ENCODE results near the gene TGFBRAP1. TPM values are rescaled to one million over a fixed set of nuclear protein-coding genes. Genes with fewer than 3 reads are reported as not detected.
A peak's percentile ranks its signal among the peaks of the same experiment; 100 is the strongest.

Gene TGFBRAP1
- total and polyA plus RNA-seq, 9 of the 15 experiments (the other 6 are each of a cell fraction or from before 2014, with no cell fraction given): 3.7 to 18.0 (median 11.0) TPM

- TF ChIP-seq L3MBTL2 (IDR thresholded peaks at IDR 0.05) (peak; percentile 62; the same call in 1 of the 2 replicates), MLLT1 (IDR thresholded peaks at IDR 0.05) (peak in 1 of 2 experiments; percentile 94; a peak in 2 of 4 replicates), ZBTB26 (CRISPR knock-in tag; IDR thresholded peaks at IDR 0.05) (0 out of 2 replicates have a peak, but pooled peaks have one; percentile 37), FOS (IDR thresholded peaks at IDR 0.05; ENCODE audit: extremely low read depth, insufficient read length) (no peak), ZNF318 (IDR thresholded peaks at IDR 0.05; ENCODE audit: borderline replicate concordance in 1 of 2, low read depth in 1 of 2) (no peak), POLR2G (IDR thresholded peaks at IDR 0.05; ENCODE audit: low read depth, low read length) (peak; percentile 84), SMARCC2 (IDR thresholded peaks at IDR 0.05; ENCODE audit: low read depth) (no peak), HDAC3 (IDR thresholded peaks at IDR 0.05; ENCODE audit: borderline replicate concordance, partially characterized antibody) (no peak), ZNF668 (CRISPR knock-in tag; IDR thresholded peaks at IDR 0.05) (no peak), DDX20 (tag; IDR thresholded peaks at IDR 0.05; ENCODE audit: low read depth) (no peak), PCBP2 (IDR thresholded peaks at IDR 0.05; ENCODE audit: low read depth, low read length, poor library complexity, severe bottlenecking) (no peak), ETV5 (CRISPR knock-in tag; IDR thresholded peaks at IDR 0.05; ENCODE audit: low read depth) (no peak), HBP1 (CRISPR knock-in tag; IDR thresholded peaks at IDR 0.05) (peak; percentile 79; the same call in 1 of the 2 replicates)
These were observed 7.8 kb upstream of the TGFBRAP1 start, which contains the start of gene C2orf49 (continued) for GRCh38 chr2:105337122-105338019.
